ENCODE results near the gene FOXC1. TPM values are rescaled to one million over a fixed set of nuclear protein-coding genes. Genes with fewer than 3 reads are reported as not detected.

FOXC1 gene
- total RNA-seq, 4 donors from 2014 or later = 3.8 to 10.1 (median 6.7) TPM

DNA sequence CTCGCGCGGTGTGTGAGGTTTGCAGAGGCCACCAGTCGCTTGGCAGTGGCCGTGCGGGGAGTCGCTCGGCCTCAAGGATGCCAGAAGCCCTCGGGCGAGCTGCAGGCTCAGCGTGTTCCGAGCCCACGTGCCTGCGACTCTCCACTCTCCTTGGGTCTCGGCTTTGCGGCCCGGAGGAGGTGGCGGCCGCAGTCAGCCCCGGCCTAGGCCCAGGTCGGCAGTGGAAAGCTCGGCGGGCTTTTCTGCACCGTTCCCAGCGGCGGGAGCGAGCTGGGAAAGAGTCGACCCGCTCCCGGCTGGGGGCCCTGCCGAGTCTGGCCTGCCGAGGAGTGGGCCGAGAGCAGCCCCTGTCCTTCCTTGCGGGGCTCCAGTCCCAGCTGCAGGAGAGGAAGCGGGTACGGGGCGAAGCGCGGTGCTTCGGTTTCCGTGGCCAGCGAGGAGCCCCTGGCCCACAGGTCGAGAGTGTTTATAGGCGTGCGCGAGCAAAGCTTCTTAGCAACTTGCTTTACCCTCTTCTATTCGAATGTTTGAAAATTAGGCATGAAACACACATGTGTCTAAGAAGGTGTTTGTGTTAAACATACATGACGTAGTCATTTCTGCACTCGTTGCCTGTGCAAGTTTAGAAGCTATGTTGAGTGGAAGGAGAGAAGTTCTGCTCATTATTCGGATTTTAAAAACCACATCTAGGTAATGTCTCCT, 5.6 kb downstream of the FOXC1 start:
- DNase-seq (ENCODE audit: low spot score) = no peak
- no peak for ATAC-seq (ENCODE audit: low FRiP score)
- TF ChIP-seq, protein P1, sequence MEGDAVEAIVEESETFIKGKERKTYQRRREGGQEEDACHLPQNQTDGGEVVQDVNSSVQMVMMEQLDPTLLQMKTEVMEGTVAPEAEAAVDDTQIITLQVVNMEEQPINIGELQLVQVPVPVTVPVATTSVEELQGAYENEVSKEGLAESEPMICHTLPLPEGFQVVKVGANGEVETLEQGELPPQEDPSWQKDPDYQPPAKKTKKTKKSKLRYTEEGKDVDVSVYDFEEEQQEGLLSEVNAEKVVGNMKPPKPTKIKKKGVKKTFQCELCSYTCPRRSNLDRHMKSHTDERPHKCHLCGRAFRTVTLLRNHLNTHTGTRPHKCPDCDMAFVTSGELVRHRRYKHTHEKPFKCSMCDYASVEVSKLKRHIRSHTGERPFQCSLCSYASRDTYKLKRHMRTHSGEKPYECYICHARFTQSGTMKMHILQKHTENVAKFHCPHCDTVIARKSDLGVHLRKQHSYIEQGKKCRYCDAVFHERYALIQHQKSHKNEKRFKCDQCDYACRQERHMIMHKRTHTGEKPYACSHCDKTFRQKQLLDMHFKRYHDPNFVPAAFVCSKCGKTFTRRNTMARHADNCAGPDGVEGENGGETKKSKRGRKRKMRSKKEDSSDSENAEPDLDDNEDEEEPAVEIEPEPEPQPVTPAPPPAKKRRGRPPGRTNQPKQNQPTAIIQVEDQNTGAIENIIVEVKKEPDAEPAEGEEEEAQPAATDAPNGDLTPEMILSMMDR (IDR thresholded peaks at IDR 0.05) = no peak

DNA sequence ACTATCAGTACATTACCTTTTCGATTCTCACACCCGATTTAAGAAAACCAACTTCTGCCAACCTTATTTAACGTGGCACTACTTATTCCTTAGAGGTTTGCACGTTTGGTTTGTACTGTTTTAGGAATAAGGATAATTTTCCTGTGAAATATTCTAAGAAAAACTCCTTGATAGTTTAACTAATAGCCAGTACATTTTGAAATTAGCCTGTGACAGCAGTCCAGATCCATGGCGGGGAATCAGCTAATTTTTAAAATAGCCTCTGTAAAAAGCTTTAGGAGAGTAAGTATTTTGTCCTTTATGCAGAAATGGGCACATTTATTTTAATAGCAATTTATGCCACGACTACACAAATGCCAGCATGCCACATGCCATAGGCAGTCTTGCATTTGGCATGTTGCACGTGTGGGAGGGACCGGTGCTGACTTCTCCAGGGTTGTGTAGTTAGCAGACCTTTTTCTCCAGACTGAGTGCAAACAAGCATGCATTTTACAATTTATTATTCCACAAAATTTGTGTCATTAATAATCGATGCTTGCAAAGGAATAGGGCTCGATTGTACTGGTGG, 6.2 kb downstream of the FOXC1 start:
- DNase-seq (ENCODE audit: low spot score) (no peak), ATAC-seq (ENCODE audit: low FRiP score) (no peak)
- TF ChIP-seq, protein P1 (IDR thresholded peaks at IDR 0.05) = no peak

DNA sequence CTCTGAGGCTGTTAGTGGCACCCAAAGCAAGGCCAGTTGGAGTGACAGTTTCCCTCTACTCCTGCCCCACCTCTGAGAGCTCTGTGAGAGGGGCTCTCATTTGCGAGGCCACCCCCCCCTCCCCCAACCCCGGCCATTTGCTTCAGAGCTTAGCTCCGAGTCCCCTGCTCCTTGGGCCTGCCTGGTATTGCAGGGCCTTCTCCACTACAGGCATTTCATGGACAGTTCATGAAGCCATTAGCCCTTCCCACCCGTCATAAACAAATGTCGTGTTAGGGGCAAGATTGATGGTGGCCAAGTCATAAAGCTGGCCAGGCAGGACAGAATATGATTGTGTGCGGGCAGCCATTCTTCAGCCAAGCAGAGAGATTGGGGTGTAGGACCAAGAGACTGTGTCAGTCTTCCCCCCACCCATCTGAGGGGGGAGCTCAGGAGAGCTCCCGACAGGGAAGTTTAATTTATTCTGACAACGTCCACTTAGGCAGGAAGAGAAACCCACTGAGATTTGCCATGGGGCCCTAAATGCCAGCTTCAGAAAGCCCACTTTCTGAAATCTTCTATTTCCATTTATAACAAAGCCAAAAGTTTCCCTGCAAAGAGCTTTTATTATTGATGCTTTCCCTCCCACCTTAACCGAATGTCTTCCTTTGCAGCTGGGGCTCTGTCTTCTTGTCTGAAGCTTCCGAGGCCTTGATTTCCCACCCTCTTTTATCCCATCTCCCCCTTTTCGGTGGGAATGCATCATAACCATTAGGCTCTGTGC, 7.2 kb downstream of the FOXC1 start:
- no peak for DNase-seq (ENCODE audit: low spot score)
- no peak for ATAC-seq (ENCODE audit: low FRiP score)
- TF ChIP-seq, protein P1 (IDR thresholded peaks at IDR 0.05) = no peak

DNA sequence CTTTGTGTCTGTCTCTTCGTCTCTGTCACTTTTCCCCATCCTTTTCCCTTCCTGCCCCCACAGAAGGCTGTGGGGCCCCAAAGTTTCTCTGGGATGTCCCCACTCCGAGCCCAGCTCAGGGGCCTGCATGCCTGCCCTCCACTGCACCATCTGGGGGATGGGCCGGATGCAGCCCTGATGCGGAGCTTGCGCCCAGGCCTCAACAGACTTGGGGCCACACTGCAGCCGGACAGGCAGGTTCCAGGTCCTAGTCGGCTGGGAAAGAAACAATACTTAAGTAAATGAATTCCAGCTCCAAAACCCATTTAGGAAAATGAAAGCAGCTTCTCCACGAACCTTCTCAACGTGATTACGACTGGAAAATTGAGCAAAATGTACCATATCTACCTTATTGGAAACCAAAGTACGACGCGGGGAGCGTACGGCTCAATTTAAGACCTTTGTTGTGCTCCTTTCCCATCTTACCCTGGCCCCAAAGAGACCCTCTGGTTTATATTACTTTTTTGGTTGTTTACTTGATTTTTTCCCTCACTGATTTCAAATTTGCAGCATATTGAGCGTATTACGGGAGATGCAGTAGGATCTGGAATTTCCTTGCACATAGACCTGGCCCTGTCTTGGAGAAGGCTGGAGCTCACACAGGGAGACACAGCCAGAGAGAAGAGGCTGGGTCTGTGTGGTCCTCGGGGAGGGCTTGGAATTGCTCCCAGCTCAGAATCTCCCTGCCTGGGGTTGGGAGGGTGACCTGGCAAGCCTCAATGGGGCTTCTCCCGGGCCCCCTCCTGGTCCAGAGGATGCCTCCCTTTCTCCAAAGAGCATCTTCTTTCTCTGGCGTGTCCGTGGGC, 8.0 kb downstream of the FOXC1 start:
- no peak for ATAC-seq (ENCODE audit: low FRiP score)
- TF ChIP-seq, protein P1 (IDR thresholded peaks at IDR 0.05) = no peak
- DNase-seq (ENCODE audit: low spot score) = no peak

- DNase-seq (ENCODE audit: low spot score) (no peak), ATAC-seq (ENCODE audit: low FRiP score) (no peak)
- TF ChIP-seq, protein P1 (IDR thresholded peaks at IDR 0.05) = no peak
Observed at GRCh38 chr6:1618311-1619097, 8.8 kb downstream of the FOXC1 start.

GRCh38 chr6:1619098-1619672, 9.5 kb downstream of the FOXC1 start:
- ATAC-seq (ENCODE audit: low FRiP score) (no peak), DNase-seq (ENCODE audit: low spot score) (no peak)
- TF ChIP-seq, protein P1 (IDR thresholded peaks at IDR 0.05) = no peak

Data from omental fat pad (tissue), 4 donors.